SK-N-MC (cell line): ENCODE data around the gene RRBP1.

Experiments
- EZH2 ChIP-seq: fragments of 200-600 bp; sonication (generic); IDR thresholded peaks from one replicate; pipeline ENCODE4 v1.6.1; 2017; ENCODE audit warnings: antibody characterized with exemption
- FOXP2 ChIP-seq: optimal IDR thresholded peaks from 2 replicates; pipeline ENCODE3; 2011; ENCODE audit warnings: mild to moderate bottlenecking, moderate library complexity; ENCODE audit not compliant: insufficient read depth; ENCODE audit errors: extremely low read length, control extremely low read depth
- POLR2AphosphoS5 ChIP-seq: IDR thresholded peaks from 2 replicates; pipeline ENCODE4 v1.6.1; 2012; ENCODE audit warnings: mild to moderate bottlenecking, low read depth, low read length, borderline replicate concordance

DNA sequence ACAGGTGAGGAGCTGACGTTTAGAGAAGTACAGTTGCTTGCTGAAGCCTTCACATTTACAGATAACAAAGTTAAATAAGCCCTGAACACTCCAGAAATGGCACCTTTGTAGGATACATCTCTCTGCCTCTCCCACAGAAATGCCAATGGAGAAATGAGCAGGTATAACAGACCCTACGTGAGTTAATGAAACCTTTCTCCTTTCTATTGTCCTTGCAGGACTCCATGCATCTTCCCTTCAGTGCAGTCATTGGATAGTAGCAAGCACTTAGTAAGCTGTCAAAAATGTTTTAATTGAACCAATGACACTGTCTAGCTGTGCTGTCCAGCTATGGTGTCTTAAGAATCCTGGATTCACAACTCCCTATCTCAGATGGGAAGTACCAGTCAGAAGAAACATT lies 8.1 kb upstream of the RRBP1 start:
- TF ChIP-seq POLR2AphosphoS5, result no peak
- TF ChIP-seq EZH2, result no peak
- no peak for TF ChIP-seq FOXP2
